ENCODE data around the gene ANKRD10.

The ANKRD10 gene

DNA sequence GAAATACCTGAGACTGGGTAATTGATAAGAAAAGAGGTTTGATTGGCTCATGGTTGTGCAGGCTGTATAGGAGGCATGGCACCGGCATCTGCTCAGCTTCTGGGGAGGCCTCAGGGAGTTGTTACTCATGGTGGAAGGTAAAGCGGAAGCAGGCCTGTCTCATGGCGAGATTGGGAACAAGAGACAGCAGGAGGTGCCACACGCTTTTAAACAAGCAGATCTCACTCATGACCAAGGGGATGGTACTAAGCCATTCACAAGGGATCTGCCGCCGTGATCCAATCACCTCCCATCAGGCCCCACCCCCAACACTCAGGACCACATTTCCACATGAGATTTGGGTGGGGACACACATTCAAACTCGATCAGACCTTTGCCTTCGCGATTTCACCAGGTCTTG, 86.2 kb downstream of the ANKRD10 start:
- DNase-seq, result no peak

Data from DMS79 (cell line).